TTC549 (cell line): ENCODE results near the gene HRH4.

ENCODE experiments used
- FAIRE-seq: peaks from 2 replicates; lab custom pipeline; 2012; peaks lifted over from hg19 to GRCh38; lab: Jason Lieb, UNC

Gene HRH4

GRCh38 chr18:24509435-24509834, 49.0 kb downstream of the HRH4 start:
- FAIRE-seq, result no peak

- FAIRE-seq, result no peak
These were observed 54.0 kb downstream of the HRH4 start for GRCh38 chr18:24514439-24514838.

DNA sequence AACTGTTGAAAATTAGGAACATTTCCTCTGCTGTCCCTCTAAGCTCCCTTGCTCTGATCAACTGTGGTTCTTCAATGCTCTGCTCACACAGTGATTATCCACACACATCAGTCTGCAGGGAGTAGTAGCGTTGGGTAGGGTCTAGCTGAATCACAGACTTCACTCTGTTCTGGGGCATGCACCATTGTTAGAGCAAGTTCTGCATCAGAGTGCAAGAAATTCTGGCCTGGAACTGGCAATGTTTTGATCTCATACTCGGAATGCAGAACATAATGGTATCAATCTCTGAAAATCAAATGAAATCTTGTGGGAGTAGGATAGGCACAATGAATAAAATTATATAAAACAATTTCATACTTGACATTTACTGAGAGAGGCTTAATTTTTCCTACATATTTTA, 55.3 kb downstream of the HRH4 start:
- no peak for FAIRE-seq

DNA sequence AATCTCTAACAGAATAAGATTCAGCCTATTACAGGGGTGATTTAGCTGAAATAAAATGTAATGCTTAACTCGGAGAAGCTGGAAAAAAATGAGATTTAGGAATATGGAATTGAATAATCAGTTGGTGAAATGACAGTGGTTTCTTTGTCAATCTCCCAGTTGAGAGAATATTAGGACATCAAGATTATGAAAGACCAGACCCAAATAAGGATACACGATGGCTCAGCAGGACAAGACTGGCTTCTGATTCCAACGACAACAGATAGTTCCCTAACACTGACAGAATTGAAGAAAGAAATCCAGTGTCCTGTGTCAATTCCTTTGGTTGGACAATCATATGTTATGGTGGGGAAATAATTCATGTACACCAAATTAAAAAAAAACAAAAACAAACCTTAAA, 55.8 kb downstream of the HRH4 start:
- no peak for FAIRE-seq

DNA sequence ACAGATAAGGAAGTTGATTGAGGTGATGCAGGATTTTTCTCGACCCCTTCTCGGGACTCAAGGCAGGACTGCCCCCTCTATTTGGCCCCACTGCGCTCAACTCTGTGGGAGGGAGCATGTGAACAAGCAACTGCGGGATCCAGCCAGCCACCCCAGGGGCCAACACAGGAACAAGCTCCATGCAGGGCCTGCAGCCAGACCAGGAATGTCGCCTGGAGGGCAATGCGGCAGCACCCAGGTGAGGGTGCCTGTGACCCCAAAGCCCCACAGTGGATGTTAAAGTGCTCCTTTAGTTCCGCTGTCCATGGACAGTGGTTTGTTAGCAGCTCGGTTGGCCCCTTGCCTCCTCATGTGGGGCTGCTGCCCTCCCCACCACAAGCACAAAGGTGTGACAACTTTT, 57.1 kb downstream of the HRH4 start:
- FAIRE-seq, result no peak

DNA sequence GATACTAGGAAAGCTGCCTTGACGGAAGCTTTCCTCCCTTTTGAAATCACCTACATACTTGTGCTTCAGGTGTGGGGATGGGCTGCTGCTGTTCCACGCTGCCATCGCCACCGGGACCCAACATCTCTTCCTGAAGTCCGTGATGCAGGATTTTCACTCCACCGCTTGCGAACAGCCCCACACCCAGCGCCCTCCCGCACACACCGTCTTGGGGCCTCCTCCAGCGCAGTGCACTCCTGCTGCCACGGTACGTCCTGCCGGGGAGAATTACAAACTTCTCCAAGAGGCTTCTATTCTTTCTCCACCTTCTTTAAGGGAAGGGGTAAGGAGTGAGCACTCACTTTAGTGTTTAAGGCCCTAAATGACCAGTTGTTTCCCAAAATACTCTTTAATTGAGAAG, 58.2 kb downstream of the HRH4 start:
- FAIRE-seq, result no peak
